ENCODE measurements around the gene ARFGAP2.

ARFGAP2 gene

DNA sequence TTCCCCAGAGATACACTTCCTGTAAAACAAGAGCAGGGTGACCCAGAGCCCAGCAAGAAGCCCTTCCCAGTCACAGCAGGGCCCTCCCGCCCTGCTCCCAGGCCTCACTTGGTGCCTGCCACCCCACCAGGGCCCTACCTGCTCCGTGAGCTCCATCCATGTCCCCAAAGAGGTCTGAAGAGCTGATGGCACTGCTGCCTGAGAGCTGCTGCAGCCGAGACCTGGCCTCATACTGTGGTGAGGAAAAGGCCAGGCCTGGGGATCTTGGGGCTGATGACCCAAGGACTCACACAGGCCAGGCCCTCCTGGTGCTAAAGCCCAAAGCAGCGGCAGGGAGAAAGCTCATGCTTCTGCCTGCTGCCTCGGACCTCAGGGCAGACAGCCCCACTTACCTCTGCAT is 10.3 kb downstream of the ARFGAP2 start:
- DNase-seq = no peak

DNA sequence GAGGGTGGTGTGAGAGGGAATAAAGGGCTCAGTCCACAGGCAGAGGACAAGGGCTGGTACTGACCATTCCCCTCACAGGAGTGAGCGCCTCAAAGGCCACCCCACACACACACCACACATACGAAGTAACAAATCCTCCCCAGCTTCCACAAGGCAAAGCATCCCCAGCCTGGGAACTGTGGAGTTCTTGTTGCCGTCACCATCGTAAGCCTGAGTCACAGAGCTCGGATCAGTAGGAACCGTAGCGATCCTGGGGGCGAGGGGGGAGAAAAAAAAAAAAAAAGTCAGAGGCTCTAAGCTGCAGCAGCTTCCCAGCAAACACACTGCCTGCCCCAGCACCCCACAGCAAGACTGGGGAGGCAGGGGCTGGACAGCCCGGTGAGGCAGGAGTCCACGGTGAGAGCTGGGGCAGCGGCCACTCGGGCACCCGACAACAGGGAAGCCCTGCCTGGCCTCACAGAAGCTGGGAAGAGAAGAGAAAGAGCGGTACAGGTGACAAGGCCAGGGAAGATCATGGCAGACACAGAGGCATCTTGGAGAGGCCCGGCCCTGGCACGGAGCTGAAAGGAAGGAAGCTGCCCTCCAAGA is 11.3 kb downstream of the ARFGAP2 start:
- DNase-seq = no peak

DNA sequence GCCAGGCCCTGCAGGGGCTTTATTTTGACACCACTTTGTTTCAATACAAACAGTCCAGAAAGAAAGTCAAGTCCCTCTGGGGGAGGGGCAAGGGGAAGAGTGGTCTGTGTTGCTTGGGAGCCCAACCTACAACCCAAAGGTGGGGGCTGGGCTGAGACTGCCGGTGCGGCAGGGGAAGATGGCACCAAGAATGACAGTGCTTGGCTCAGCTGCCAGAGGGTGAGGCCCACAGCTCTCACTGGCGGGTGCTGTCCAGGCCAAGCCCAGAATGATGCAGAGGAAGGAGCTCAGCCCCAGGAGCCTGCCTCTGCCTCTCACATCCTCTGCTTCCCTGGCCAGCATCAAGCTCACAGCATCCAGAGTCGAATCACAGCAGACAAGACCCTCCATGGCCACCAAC is 12.4 kb downstream of the ARFGAP2 start:
- no peak for DNase-seq

DNA sequence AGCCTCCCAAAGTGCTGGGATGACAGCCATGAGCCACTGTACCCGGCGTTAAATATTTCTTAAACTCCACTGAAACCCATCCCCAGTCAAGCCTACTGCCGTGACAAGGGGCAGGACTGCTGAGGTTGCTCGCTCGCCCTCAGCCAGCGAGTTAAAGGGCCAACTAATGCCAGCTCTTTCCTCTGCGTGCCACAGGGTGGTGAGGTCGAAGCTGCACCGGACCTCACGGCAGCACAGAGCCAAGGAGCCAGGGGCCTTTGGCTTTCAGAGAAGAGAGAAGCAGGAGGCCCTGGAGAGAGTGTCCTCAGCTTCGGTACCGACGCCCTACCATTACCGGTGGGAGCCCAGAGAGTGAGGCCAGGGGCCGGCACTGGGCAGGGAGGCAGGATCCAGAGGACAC is 12.8 kb downstream of the ARFGAP2 start:
- no peak for DNase-seq

DNA sequence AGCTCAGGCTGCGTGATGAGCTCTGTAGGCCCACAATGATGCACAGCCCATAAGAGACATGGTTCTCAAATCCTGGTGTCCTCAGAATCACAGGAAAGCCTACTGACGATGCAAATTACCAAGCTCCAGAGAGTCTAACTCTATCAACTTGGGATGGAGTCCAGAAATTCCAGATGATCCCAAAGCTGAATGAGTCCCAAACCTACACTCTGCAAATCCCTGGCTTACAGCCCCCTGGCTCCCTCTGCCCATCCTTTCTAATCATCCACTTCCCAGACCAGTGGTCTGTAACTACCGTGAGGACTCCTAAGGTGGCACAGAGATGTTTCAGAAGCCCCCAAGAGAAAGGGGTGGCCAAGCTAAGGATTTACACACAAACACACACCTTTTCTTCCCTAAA is 13.5 kb downstream of the ARFGAP2 start:
- DNase-seq = no peak

DNA sequence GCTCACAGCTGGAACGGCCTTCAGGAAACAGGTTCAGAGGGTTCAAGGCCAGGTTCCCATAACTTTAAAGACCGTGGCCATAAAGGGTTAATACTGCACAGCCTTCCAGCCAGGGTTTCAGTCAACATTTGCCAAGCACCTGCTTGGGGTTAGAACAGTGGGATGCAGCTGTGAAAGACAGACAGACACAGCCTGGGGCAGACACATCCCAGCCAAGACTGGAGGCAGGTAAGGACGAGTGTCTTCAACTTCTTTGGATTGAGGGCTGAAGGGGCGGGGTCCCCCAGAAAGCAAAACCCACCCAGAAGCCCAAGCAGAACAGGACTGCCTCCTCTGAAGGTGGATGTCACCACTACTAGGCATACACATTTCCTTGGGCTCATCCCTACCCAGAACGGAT is 14.3 kb downstream of the ARFGAP2 start:
- DNase-seq = no peak

DNA sequence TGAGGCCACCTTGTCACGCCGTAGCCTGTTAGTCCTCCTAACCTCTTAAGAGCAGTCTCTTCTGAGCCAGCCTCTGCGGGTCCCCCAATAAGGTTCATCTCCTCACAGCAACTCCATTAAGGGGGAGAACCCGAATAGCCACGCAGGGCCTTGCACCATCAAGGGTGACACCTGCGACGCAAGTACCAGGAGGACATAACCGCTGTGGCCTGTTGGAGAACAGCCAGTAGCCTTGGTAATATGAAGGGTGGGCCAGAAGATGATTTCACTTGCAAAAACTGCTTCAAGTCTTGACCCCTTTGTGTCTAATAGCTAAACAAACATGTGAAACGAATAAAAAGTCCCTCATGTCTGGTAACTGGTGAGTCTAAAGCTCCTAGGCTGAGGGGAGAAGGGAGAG is 14.8 kb downstream of the ARFGAP2 start:
- DNase-seq = no peak

DNA sequence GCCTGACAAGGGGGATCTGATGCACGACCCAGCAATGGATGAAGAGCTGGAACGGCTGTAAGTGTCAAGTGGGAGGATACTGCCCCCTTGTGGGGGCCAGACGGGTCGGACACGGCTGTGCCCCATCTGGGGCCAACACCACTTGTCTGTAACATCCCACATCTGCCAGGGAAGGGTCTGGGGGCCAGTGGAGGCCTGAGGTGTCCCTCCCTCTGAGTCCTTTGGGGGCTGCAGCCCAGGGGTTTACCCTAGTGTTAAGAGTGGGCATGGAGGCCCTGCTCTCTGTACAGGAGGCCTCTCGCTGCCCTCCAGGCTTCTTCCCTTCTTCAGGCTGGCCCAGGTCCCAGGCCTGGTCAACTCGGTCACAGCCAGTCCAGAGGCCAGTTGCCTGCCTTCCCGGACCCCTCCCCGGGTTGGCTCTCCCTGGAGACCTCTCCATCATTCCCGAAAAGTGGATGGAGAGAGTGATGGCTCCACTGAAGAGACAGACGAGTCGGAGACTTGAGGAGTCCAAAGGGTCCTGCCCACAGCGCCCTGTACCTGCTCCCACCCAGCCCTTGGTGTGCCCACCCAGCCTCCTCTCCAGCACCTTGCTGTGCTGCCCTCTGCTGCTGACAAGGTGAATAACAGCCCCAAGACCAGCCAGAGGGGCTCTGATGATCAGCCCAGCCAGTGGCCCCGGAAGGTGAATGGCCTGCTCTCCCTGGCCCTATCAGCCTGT is 15.4 kb downstream of the ARFGAP2 start:
- DNase-seq = peak; percentile 56

DNA sequence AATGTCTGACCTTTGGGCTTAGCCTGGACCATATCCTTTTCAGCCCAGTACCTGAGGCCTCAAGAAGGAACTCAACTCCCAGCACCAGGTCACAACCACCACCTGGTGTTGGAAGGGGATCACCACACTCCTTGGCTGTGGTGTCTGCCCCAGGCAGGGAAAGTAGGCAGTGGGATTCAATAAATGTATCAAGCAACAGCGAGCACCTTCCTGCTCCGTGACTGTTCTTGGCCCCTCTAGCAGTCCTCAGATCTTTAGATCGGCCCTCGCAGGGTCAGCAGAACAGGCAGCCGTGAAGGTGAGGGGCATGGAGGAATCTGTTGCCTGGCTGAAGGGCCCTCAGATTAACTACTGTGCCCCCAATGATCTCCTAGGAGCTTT is 15.9 kb downstream of the ARFGAP2 start:
- DNase-seq = no peak

DNA sequence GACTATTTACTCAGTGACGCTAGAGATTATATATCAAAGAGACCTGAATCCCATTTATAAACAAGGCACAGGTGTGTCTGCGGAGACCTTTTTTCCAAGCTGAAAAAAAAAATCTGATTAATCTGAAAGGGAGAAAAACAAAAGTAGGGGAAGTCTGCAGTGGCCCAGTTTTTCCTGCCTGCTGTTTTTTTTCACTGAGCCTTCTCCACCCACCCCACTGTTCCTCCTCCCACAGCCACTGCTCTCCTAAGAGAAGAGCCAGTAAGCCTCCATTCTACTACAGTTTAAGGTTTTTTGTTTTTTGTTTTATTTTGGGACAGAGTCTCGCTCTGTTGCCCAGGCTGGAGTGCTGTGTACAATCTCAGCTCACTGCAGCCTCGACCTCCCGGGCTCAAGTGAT is 18.4 kb downstream of the ARFGAP2 start:
- DNase-seq = no peak

DNA sequence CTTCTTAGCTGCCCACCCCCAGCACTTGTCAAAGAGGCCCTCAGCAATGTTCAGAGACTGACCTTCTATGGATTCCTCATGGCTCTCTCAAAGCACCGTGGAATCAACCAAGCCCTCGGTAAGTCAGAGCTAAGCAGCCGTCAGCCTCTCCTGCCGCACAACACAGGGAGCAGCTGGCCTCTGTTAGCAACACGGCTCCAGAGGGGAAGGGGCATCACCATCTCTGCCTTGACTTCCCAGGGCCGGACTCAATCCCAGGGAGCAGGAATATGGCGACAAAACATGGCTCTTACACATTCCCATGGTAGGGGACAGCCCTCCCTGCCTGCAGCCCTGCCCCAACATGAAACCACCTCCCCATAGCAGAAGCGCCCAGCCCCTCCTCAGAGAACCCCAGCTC is 18.9 kb downstream of the ARFGAP2 start:
- no peak for DNase-seq

DNA sequence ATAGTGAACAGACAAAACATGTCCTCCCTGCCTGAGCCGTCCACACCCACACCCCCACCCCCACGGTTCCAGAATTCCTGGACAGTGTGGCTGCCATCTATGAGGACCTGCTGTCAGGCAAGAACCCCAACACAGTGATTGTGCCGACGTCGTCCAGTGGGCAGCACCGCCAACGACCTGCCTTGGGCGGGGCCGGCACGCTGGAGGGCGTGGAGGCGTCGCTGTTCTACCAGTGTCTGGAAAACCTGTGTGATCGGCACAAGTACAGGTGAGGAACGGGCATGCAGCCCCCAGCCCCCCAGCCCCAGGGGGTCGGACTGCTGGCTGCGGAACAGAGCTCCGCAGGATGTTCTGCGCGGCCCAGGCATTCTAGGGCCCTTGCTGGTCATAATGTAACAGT is 19.7 kb downstream of the ARFGAP2 start:
- no peak for DNase-seq

DNA sequence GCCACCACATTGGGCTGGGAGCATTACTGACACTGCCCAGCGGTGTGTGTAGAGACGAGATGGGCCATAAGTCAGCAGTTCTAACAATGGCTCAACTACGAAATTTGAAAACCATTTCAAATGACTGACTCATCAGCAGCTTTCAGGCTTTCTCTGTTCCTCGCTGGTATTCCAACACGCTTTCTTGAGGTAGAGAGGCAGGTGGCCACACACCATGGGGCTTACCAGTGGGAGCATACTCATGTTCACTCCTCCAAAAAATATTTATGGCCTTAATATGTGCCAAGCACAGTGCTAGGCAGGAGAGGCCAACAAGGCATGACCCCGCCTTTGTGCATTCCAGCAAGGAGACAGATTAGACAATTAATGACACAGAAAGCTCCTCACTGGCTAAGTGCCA is 20.3 kb downstream of the ARFGAP2 start:
- no peak for DNase-seq

DNA sequence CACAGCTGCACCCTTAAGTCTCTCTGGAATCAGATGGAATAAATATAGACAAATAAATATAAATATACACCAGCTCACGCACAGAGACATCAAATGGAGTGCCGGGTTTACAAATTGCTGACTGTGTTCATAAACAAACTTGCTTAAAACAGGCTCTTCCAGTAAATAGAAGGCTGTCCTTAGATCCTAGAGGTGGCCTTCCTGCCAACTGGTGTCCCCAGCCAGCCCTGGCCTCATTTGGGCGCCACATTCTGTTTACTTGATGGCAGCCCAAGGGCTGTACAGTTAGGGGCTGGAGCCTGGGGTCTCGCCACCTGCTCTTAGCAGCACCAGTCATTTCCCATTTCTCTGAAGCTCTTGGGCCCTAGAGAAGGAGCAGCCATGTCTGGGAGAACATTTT is 20.8 kb downstream of the ARFGAP2 start:
- no peak for DNase-seq

DNA sequence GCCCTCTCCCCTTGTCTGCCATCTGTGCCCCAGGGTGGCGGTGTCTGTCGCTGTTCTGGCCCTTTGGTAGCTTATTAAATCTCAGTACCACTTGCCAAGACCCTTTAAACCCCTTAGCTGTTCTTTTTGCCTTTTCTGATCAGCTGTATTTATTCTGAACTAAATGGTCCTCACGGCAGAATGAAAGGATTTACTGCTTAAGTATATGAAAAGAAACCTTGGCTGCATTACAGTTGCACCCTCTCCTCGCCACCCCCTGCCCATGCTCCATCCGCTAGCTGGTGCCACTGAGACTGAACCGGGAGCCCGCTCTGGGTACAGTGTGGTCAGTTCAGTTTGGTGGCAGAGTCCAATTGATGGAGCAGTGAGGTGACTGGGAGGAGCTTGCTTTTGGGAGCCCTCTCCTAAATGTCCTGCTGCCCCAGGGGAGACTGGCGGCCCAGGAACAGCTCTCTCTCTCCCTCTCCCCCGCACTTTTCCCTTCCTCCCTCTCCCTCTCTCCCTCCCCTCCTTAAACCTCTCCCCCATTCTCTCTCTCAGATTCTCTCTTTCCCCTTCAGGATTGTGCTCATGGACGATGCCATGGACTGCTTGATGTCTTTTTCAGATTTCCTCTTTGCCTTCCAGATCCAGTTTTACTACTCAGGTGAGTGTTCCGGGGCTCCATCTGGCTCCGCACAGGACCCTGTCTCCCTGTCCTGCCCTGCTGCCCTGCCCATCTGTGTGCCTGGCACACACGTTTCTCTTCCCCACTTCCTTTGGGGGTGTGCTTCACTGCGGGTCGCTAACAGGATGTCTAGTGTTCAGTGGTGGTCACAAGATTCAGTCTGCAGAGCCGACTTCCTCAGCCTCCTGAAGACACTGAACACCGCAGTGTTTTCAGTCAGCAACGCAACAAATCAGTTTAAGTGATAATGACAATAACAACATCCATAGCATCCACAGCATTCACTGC is 21.8 kb downstream of the ARFGAP2 start:
- peak; percentile 16 for DNase-seq

DNA sequence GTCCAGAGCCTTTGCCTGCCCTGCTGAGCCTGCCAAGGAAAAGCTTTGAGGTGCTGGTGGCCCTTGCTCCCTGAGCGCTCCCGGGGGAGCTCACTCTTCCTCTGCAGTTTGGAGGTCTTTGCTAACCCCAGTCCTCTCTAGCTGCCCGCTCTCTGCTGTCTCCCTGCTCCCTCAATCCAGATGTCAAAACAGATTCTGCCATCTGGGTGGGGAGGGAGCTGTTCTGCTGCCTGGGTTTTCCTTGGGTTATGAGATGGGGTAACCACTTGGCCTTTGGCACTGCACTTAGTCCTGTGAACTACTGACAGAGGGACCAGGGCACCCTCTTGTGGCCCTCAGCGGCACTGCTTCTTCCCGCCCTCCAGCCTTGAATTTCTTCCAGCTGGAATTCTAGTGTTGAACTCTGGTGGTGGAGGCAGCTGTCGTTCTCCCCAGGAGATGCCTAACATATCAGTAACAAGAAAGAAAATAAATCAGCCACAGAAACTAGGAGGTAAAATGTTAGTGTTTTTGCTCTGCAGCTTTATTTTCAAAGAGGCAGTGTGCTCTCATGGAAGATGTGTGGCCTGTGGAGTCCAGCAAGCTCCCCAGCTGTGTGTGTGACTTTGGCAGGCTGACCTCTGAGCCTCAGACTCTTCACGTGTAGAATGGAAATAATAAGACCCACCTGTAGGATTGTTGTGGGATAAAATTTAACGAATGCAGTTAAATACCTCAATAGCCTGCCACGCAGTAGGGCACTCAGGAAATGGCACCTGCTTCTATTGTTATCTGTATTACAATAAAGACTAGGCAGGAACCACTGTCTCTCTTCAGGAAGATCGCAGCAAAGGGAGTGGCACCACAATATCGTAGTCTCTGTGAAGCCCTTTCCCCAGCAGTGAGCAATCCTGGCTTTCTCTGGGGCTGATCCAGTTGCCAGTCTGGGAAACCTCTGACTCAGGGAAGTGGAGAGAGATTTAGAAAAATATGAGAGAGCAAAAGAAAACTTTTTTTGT is 23.4 kb downstream of the ARFGAP2 start:
- peak; percentile 44 for DNase-seq

DNA sequence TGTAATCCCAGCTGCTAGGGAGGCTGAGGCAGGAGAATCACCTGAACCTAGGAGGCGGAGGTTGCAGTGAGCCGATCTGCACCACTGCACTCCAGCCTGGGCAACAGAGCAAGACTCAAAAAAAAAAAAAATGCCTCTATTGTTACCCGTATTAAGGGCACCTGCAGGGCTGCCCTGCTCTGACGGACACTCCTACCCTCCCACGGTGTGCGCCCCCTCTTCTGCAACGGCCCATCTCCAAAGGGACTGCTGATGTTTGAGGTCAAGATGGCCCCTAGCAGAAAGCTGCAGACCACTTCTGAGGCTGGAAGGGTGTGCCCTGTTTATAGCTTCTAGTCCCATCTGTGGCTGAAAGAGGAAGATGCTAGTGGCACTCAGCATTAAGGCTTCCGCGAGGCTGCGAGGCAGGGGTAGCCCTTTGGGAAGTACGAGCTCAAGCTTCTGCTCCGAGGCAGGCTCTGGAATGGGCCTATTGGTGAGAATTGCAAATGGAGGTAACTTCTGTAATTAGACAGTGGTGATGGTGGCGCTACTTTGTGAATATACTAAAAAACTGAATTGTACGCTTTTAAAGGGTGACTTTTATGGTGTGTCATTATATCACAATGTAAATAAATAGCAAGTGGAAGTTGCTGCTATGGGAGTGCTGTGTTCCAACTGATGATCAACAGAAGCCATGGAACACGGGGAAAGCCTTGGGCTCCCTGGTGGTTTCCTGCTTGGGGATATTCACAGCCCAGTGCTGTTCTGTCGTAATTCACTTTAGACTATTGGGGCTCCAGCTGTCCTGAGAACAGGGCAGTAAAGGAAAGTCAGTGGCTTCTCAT is 24.3 kb downstream of the ARFGAP2 start:
- DNase-seq = no peak

DNA sequence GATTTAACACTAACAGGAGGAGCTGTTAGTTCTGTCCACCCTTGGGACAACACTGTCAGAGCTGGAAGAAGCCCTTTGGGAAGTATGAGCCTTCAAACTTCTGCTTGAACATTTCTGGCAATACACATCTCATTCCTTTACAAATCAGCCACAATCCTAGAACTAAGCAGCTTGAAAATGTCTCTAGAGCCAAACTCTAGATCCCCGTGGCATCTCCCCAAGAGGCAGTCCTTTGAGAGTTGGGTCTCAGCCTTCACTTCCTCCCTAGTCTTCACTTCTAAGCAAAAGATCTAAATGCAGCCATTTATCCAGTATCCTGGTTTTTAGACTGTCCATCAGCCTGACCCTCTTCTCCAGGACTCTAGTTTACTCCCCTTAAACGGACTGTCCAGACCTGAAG is 26.9 kb downstream of the ARFGAP2 start:
- DNase-seq = no peak

DNA sequence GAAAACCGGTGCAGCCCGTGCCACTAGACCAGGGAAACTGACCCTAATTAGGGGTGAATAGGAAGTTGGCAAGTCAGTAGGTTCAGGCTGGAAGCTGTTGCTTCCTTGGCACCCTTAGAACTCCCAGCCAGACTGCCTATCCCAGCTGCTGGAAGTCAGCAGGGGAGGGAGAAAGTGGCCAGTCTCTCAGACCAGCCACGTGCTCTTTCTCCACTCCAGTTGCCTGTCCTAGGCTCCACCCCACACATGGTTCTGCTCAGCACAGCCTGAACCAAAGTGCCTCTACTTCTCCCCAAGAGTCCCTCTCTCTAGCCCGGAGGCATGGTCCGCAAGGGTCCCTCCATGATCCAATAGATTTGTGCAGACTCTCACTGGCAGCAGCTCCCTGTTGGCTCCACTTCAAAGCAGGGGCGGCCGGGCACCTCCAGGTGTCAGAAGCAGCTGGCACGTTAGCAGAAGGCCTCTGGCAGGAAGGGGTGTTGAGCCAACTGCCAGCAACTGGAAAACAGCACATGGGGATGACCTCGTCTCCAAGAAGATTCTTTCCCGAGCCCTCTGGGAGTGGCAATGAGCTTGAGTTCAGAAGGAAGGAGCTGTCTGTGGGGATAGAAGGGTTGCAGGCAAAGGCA is 27.7 kb downstream of the ARFGAP2 start:
- DNase-seq = no peak

DNA sequence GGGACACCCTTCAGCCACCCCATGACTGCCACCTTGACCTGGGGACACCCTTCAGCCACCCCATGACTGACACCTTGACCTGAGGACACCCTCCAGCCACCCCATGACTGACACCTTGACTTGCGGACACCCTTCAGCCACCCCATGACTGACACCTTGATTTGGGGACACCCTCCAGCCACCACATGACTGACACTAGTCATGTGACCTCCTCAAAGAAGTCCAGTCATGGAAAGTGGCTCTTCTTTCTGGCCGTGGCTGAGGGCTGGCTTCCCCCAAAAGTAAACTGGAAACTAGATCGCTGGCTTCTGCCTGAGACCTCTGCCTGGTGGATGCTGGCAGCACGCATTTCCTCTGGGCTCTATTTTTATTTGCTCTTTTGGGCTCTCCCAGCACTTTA is 28.4 kb downstream of the ARFGAP2 start:
- DNase-seq = no peak

DNA sequence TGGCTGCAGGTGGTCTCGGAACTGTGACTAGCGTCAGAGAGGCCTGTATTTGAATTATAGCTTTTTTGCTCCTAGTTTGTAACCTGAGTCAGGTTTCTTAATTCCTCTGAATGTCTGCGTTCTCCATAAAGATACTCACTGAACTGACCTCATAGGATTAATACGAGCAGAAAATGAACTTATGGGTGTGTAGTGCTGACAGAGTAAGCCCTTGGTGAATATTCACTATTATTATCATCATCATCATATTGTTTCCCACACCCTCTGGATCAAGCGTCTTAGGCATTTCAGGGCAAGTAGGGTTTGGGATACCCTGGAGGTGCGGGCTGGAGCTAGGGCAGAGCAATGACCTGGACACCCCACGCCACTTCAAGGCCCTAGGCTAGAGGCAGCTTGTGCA is 29.0 kb downstream of the ARFGAP2 start:
- no peak for DNase-seq
